ENCODE results near the gene TRAPPC2. TPM values are rescaled to one million over a fixed set of nuclear protein-coding genes. Genes with fewer than 3 reads are reported as not detected.

The TRAPPC2 gene
- total and polyA plus RNA-seq, 8 donors, result 13.2 to 25.5 (median 20.3) TPM

- ATAC-seq, result no peak
- no peaks in the 10 kb centered on the region for H3K27me3 ChIP-seq
- peak overlapping the region; percentile 28 to 50 for H3K27ac ChIP-seq
- no peaks in the 10 kb centered on the region for H3K9me3 ChIP-seq
- peaks cover 3 to 18% of the 10 kb centered on the region in 2 donors for H3K4me1 ChIP-seq
- intact Hi-C loops (cut with DNase I), result no loop called here
- TF ChIP-seq CTCF (IDR thresholded peaks at IDR 0.05), result no peak
- DNase-seq, result no peak
- no peak overlapping the region for H3K4me3 ChIP-seq
- H3K36me3 ChIP-seq, result peaks cover 0 to 29% of the 10 kb centered on the region in 2 donors
These were observed 29.9 kb upstream of the TRAPPC2 start for GRCh38 chrX:13764281-13764680.

- H3K27ac ChIP-seq, result peak overlapping the region; percentile 28 to 50
- intact Hi-C loops (cut with DNase I), result no loop called here
- ATAC-seq (no peak), DNase-seq (no peak)
- H3K4me1 ChIP-seq, result peaks cover 3 to 18% of the 10 kb centered on the region in 2 donors
- H3K27me3 ChIP-seq, result no peaks in the 10 kb centered on the region
- H3K4me3 ChIP-seq, result no peak overlapping the region
- peaks cover 0 to 23% of the 10 kb centered on the region in 2 donors for H3K36me3 ChIP-seq
- no peaks in the 10 kb centered on the region for H3K9me3 ChIP-seq
- peak in 1 of 2 donors; percentile 24 for TF ChIP-seq CTCF (IDR thresholded peaks at IDR 0.05)
These were observed 29.1 kb upstream of the TRAPPC2 start for GRCh38 chrX:13763489-13763888.

- Histone ChIP-seq H3K4me3 (no peak overlapping the region), H3K27me3 (no peaks in the 10 kb centered on the region), H3K4me1 (peaks cover 3 to 18% of the 10 kb centered on the region in 2 donors), H3K36me3 (peaks cover 0 to 18% of the 10 kb centered on the region in 2 donors), H3K27ac (no peak overlapping the region), H3K9me3 (no peaks in the 10 kb centered on the region)
- no peak for TF ChIP-seq CTCF (IDR thresholded peaks at IDR 0.05)
- DNase-seq (no peak), ATAC-seq (no peak)
- intact Hi-C loops (cut with DNase I), result no loop called here
These were observed 27.4 kb upstream of the TRAPPC2 start for GRCh38 chrX:13761606-13762414.

GRCh38 chrX:13760426-13760825 lies 26.0 kb upstream of the TRAPPC2 start:
- H3K36me3 ChIP-seq, result peaks cover 0 to 20% of the 10 kb centered on the region in 2 donors
- H3K4me3 ChIP-seq, result no peak overlapping the region
- intact Hi-C loops (cut with DNase I), result no loop called here
- peaks cover 3 to 18% of the 10 kb centered on the region in 2 donors for H3K4me1 ChIP-seq
- no peaks in the 10 kb centered on the region for H3K9me3 ChIP-seq
- no peak for ATAC-seq
- peak overlapping the region in 1 of 2 donors; percentile 68 for H3K27ac ChIP-seq
- H3K27me3 ChIP-seq, result no peaks in the 10 kb centered on the region
- DNase-seq, result no peak
- TF ChIP-seq CTCF (IDR thresholded peaks at IDR 0.05), result no peak

- ATAC-seq (no peak), DNase-seq (no peak)
- no peak for TF ChIP-seq CTCF (IDR thresholded peaks at IDR 0.05)
- peaks cover 0 to 20% of the 10 kb centered on the region in 2 donors for H3K36me3 ChIP-seq
- H3K27me3 ChIP-seq, result no peaks in the 10 kb centered on the region
- no peaks in the 10 kb centered on the region for H3K9me3 ChIP-seq
- H3K27ac ChIP-seq, result peak overlapping the region in 1 of 2 donors; percentile 68
- H3K4me3 ChIP-seq, result no peak overlapping the region
- intact Hi-C loops (cut with DNase I), result no loop called here
- peaks cover 0 to 12% of the 10 kb centered on the region in 2 donors for H3K4me1 ChIP-seq
These were observed 24.8 kb upstream of the TRAPPC2 start for GRCh38 chrX:13759152-13759718.
